H4 (cell line): ENCODE measurements around the gene MDGA2. TPM values are rescaled to one million over a fixed set of nuclear protein-coding genes. Genes with fewer than 3 reads are reported as not detected.
"Not testable (repeated sequence)": the region's sequence is repeated elsewhere in the genome, so short reads cannot be mapped to it uniquely, and the experiment has no call there.

Source experiments
- DNase-seq: peaks from one replicate; pipeline ENCODE4 v3.0.0-alpha.2; 2015; ENCODE audit warnings: low spot score
- total RNA-seq: library from RNA; depleted of rRNA; stranded (reverse); fragments of >200 nt; shearing (Covaris generic); gene quantifications from 2 replicates; pipeline ENCODE4 v1.2.3, GENCODE V29; 2014

Gene MDGA2
- total RNA-seq, 1 experiment from 2014 or later, result 2.8 TPM

- DNase-seq, result not testable (repeated sequence)
Observed at GRCh38 chr14:47624126-47624525, 51.3 kb downstream of the MDGA2 start.

- DNase-seq, result no peak
Observed at GRCh38 chr14:47619392-47619791, 56.0 kb downstream of the MDGA2 start.

- no peak for DNase-seq
Observed at GRCh38 chr14:47606566-47606965, 68.8 kb downstream of the MDGA2 start.

- DNase-seq, result no peak
Observed at GRCh38 chr14:47596860-47597259, 78.5 kb downstream of the MDGA2 start.

- DNase-seq, result no peak
Observed at GRCh38 chr14:47596232-47596631, 79.2 kb downstream of the MDGA2 start.

GRCh38 chr14:47595552-47595951, 79.9 kb downstream of the MDGA2 start:
- no peak for DNase-seq

- DNase-seq, result no peak
Observed at GRCh38 chr14:47590767-47591495, 84.5 kb downstream of the MDGA2 start.

- no peak for DNase-seq
Observed at GRCh38 chr14:47585447-47585846, 90.0 kb downstream of the MDGA2 start.

GRCh38 chr14:47567273-47567672, 108.1 kb downstream of the MDGA2 start:
- DNase-seq, result no peak

- DNase-seq, result no peak
Observed at GRCh38 chr14:47557894-47558293, 117.5 kb downstream of the MDGA2 start.

GRCh38 chr14:47555333-47555732, 120.1 kb downstream of the MDGA2 start:
- no peak for DNase-seq

GRCh38 chr14:47549886-47550285, 125.5 kb downstream of the MDGA2 start:
- no peak for DNase-seq

- DNase-seq, result no peak
Observed at GRCh38 chr14:47543459-47543858, 131.9 kb downstream of the MDGA2 start.

- no peak for DNase-seq
Observed at GRCh38 chr14:47541662-47542061, 133.7 kb downstream of the MDGA2 start.

GRCh38 chr14:47539031-47539461, 136.4 kb downstream of the MDGA2 start:
- peak; percentile 74 for DNase-seq

- no peak for DNase-seq
Observed at GRCh38 chr14:47536341-47536740, 139.1 kb downstream of the MDGA2 start.

- no peak for DNase-seq
Observed at GRCh38 chr14:47526591-47527244, 148.7 kb downstream of the MDGA2 start.

- no peak for DNase-seq
Observed at GRCh38 chr14:47524524-47524923, 150.9 kb downstream of the MDGA2 start.

- DNase-seq, result no peak
Observed at GRCh38 chr14:47520382-47520781, 155.0 kb downstream of the MDGA2 start.

GRCh38 chr14:47511829-47512228, 163.6 kb downstream of the MDGA2 start:
- no peak for DNase-seq

GRCh38 chr14:47509957-47510356, 165.4 kb downstream of the MDGA2 start:
- DNase-seq, result no peak

GRCh38 chr14:47507861-47508260, 167.5 kb downstream of the MDGA2 start:
- DNase-seq, result no peak

GRCh38 chr14:47500369-47500768, 175.0 kb downstream of the MDGA2 start:
- DNase-seq, result no peak
